Activated CD8-positive, alpha-beta T cell treated with anti-CD3 and anti-CD28 coated beads for 36 hours (primary cell): ENCODE measurements around the gene EAPP. TPM values are rescaled to one million over a fixed set of nuclear protein-coding genes. Genes with fewer than 3 reads are reported as not detected.

ENCODE experiments used
- ATAC-seq: fragments of 200-7000 bp; cut with Tn5 transposase; one replicate; pipeline ENCODE4 v1.10.0; 2021; ENCODE audit warnings: mild to moderate bottlenecking, moderate library complexity
- CTCF ChIA-PET: fragments of 350-600 bp; sonication (Branson Sonifier 250); formaldehyde crosslinking; loops from one replicate; lab custom pipeline; 2021; ENCODE audit warnings: antibody characterized with exemption; lab: Charles Lee
- POLR2A ChIA-PET: fragments of 350-600 bp; sonication (Branson Sonifier 250); formaldehyde crosslinking; loops from one replicate; lab custom pipeline; 2021; ENCODE audit warnings: antibody characterized with exemption; lab: Charles Lee
- DNase-seq: peaks from one replicate; pipeline ENCODE4 v3.0.0-alpha.2; 2020
- H3K27ac Mint-ChIP-seq: one replicate; pipeline ENCODE4 v1.8.0; 2021; ENCODE audit warnings: mild to moderate bottlenecking, mixed read lengths
- H3K27me3 Mint-ChIP-seq: one replicate; pipeline ENCODE4 v1.8.0; 2021; ENCODE audit warnings: mixed read lengths
- H3K36me3 Mint-ChIP-seq: one replicate; pipeline ENCODE4 v1.8.0; 2021; ENCODE audit warnings: low read depth, mixed read lengths
- H3K4me1 Mint-ChIP-seq: one replicate; pipeline ENCODE4 v1.8.0; 2021; ENCODE audit warnings: low read depth, mixed read lengths
- H3K4me3 Mint-ChIP-seq: one replicate; pipeline ENCODE4 v1.8.0; 2021; ENCODE audit warnings: mild to moderate bottlenecking, moderate library complexity, mixed read lengths
- H3K9me3 Mint-ChIP-seq: one replicate; pipeline ENCODE4 v1.8.0; 2021; ENCODE audit warnings: mixed read lengths
- CTCF ChIP-seq: fragments of 200-600 bp; IDR thresholded peaks from one replicate; pipeline ENCODE4 v1.8.0; 2022; ENCODE audit warnings: antibody characterized with exemption, mild to moderate bottlenecking
- intact Hi-C: fragments of 100-400 bp; cut with micrococcal nuclease; formaldehyde crosslinking; loops from one replicate; pipeline ENCODE4 v1.10.0; 2022
- total RNA-seq, 2 experiments: library from RNA; stranded (reverse); gene quantifications; one replicate each; pipeline ENCODE4 v1.2.3, GENCODE V29; 2021

EAPP gene
- total RNA-seq, 2 experiments from 2014 or later: 29.9 to 32.0 TPM

DNA sequence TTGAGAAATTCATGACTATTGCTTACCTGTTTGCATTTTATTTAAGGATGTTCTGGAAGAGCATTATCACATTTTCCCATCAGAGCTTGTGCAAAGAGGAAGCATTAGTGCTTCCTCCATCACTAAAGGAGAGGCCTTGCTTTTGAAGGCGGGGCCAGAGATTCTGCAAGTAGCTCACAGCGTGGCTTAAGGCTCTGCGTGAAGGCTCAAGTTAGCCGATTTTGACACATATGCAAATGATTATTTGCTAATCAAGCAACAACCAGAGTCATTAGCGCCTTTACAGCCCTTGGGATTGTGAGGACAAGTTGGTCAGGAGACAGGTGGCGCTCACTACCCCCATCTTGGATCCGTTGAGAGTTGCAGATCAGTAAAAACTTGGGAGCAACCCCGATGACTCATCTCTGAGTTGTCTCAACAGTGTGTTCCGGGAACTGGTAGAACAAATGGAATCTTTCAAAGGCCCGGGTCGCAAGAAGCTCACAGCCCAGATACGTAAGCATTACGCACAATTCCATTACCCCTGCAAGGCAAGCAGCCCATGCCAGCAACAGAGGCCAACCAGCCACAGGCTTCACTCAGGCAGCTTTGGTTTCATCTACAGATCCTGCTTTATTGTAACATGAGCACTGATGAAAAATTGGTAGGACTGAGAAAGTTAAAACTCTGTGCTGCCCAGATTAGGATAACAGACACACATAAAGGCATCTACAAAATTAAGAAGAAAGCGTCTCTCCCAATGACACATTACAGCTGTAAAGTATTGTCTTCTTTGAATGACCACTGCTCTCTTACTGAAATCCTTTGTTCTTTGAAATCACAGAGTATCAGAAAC, 42.6 kb downstream of the EAPP start:
- DNase-seq: no peak
- Mint-ChIP-seq H3K27ac (no peak overlapping the region), H3K4me3 (no peak overlapping the region), H3K36me3 (no peaks in the 10 kb centered on the region), H3K9me3 (no peaks in the 10 kb centered on the region), H3K4me1 (no peaks in the 10 kb centered on the region), H3K27me3 (no peaks in the 10 kb centered on the region)
- CTCF ChIA-PET: interaction anchor here (0.9 to 2.7 kb wide), 3 partner anchors 24 to 168 kb away, joined by 3 to 12 read pairs (median 3); no protein-coding TSS in a partner anchor
- POLR2A ChIA-PET: no interaction called here
- intact Hi-C loops: loop anchor here (10.0 kb wide), 1 partner anchor 162 kb away; no protein-coding TSS in a partner anchor
- ATAC-seq: no peak
- TF ChIP-seq CTCF: no peak

- DNase-seq (no peak), ATAC-seq (no peak)
- H3K27ac Mint-ChIP-seq: no peak overlapping the region
- no peaks in the 10 kb centered on the region for H3K9me3 Mint-ChIP-seq
- H3K27me3 Mint-ChIP-seq: no peaks in the 10 kb centered on the region
- CTCF ChIA-PET: interaction anchor here (0.9 to 2.7 kb wide), 2 partner anchors 164 to 167 kb away, joined by 3 to 12 read pairs; no protein-coding TSS in a partner anchor
- intact Hi-C loops: loop anchor here (10.0 kb wide), 1 partner anchor 161 kb away; no protein-coding TSS in a partner anchor
- POLR2A ChIA-PET: no interaction called here
- TF ChIP-seq CTCF: no peak
- no peak overlapping the region for H3K4me3 Mint-ChIP-seq
- no peaks in the 10 kb centered on the region for H3K36me3 Mint-ChIP-seq
- no peaks in the 10 kb centered on the region for H3K4me1 Mint-ChIP-seq
Observed at GRCh38 chr14:34496007-34496678, 43.4 kb downstream of the EAPP start.

DNA sequence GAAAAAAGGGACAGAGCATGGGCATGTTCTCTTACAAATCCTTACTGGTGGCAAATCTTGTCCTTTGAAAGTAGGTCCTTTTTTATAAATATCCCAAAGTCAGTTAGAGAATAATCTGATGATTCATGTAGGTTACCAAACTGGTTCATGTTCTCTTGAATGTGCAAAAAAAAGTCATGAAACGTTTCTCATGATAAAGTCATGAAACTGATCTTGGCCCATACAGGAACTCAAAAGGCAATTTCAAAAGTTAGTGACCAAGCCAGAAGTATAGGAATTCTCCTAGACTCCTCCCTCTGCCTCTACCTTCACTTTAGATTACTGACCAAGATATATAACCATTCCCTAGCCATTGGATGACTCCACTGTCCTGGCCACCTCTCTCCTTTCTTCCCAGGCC, 50.2 kb downstream of the EAPP start:
- ATAC-seq: no peak
- H3K36me3 Mint-ChIP-seq: no peaks in the 10 kb centered on the region
- CTCF ChIA-PET: no interaction called here

DNA sequence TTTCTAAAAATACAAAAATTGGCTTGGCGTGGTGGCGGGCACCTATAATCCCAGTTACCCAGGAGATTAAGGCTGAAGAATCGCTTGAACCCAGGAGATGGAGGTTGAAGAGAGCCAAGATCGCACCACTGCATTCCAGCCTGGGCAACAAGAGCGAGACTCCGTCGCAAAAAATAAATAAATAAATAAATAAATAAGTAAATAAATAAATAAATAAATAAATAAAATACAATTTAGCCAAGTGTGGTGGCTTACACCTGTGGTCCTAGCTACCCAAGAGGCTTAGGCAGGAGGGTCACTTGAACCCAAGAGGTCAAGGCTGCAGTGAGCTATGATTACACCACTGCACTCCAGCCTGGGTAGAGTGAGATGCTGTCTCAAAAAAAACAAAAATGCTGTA, 51.0 kb downstream of the EAPP start:
- H3K36me3 Mint-ChIP-seq: no peaks in the 10 kb centered on the region
- no peak overlapping the region for H3K27ac Mint-ChIP-seq
- ChIA-PET CTCF (no interaction called here), POLR2A (no interaction called here)
- H3K9me3 Mint-ChIP-seq: no peaks in the 10 kb centered on the region
- intact Hi-C loops: no loop called here
- ATAC-seq: no peak
- no peak for TF ChIP-seq CTCF
- no peak overlapping the region for H3K4me3 Mint-ChIP-seq
- no peaks in the 10 kb centered on the region for H3K4me1 Mint-ChIP-seq
- no peak for DNase-seq
- H3K27me3 Mint-ChIP-seq: no peaks in the 10 kb centered on the region

More for the DNA sequence above, 50.2 kb downstream of the EAPP start:
- H3K27ac Mint-ChIP-seq: no peak overlapping the region
- POLR2A ChIA-PET: no interaction called here
- TF ChIP-seq CTCF: no peak
- no peaks in the 10 kb centered on the region for H3K9me3 Mint-ChIP-seq
- no peaks in the 10 kb centered on the region for H3K27me3 Mint-ChIP-seq
- no peaks in the 10 kb centered on the region for H3K4me1 Mint-ChIP-seq
- no peak overlapping the region for H3K4me3 Mint-ChIP-seq
- DNase-seq: no peak
- intact Hi-C loops: no loop called here

DNA sequence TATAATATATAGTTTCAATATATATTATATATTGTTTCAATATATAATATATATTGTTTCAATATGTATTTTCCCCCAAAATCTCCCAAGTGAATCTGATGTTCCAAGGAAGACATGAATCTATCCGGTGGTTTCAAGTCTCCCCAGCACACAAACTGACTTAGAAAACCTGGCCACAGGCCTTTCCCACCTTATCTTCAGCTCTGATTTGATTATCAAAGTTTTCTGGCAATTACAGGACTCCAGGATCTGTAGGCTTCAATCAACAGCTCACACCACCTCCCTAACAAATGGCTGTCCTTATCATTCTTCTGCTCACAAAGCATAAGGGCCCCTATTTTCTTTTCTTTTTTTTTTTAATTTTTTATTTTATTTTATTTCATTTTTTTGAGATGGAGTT, 54.8 kb downstream of the EAPP start:
- POLR2A ChIA-PET: no interaction called here
- H3K9me3 Mint-ChIP-seq: no peaks in the 10 kb centered on the region
- no peaks in the 10 kb centered on the region for H3K27me3 Mint-ChIP-seq
- intact Hi-C loops: no loop called here
- DNase-seq (no peak), ATAC-seq (no peak)
- H3K27ac Mint-ChIP-seq: no peak overlapping the region
- no peaks in the 10 kb centered on the region for H3K4me1 Mint-ChIP-seq
- H3K4me3 Mint-ChIP-seq: no peak overlapping the region
- H3K36me3 Mint-ChIP-seq: no peaks in the 10 kb centered on the region
- CTCF ChIA-PET: no interaction called here
- TF ChIP-seq CTCF: no peak
